ENCODE data around the gene SEMA3G. TPM values are rescaled to one million over a fixed set of nuclear protein-coding genes. Genes with fewer than 3 reads are reported as not detected.
A peak's percentile ranks its signal among the peaks of the same experiment; 100 is the strongest.

The SEMA3G gene
- polyA plus RNA-seq (ENCODE audit: insufficient read length) = 18.7 TPM

DNA sequence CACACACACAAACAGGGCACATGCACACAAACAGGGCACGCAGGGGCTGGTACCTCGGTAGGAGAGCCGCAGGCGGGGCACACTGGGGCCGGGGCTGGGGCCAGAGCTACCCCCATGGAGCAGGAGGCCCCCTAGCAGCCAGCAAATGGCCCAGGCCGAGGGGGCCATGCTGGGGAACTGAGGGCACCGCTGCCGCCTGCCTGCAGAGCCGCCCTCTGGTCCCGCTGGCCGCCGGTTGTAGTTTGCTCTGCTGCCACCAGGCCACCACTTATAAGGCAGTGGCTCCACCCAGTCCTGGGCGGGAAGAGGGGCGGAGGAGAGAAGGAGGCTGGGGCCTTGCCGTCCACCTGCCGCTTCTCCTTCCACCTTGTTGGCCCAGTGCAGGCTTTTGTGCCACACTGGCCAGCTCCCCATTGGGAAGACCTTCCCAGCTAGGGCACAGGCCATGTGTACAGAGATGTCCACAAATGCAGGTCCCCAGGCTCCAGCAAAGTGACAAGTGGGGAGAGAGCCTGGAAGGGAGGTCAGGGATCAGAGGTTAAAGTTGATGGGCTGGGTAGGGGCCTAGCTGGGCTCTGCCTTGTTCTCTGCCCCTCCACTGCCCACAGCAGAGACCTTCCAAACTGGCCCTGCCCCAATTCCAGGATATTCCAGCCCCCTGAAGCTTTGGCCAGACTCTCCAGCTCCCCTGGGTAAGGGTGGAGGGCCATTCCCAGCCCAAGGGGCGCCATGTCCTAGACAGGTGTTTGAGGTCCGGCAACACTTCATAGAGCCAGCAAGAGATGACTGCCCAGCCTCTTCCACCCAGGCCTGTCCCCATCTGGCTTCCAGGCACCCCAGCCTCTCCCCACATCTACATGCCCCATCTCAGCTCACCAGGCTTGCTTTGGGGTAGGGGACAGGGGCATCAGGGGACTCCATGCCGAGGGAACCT lies at the start of gene SEMA3G:
TSS of gene SEMA3G (minus strand) at position 244 of the 934 bp plus-strand sequence. CDS start at position 168, 76 bp downstream.
- no peak for DNase-seq

- DNase-seq = no peak
Measured at GRCh38 chr3:52494445-52494844, 49.5 kb upstream of the SEMA3G start.

DNA sequence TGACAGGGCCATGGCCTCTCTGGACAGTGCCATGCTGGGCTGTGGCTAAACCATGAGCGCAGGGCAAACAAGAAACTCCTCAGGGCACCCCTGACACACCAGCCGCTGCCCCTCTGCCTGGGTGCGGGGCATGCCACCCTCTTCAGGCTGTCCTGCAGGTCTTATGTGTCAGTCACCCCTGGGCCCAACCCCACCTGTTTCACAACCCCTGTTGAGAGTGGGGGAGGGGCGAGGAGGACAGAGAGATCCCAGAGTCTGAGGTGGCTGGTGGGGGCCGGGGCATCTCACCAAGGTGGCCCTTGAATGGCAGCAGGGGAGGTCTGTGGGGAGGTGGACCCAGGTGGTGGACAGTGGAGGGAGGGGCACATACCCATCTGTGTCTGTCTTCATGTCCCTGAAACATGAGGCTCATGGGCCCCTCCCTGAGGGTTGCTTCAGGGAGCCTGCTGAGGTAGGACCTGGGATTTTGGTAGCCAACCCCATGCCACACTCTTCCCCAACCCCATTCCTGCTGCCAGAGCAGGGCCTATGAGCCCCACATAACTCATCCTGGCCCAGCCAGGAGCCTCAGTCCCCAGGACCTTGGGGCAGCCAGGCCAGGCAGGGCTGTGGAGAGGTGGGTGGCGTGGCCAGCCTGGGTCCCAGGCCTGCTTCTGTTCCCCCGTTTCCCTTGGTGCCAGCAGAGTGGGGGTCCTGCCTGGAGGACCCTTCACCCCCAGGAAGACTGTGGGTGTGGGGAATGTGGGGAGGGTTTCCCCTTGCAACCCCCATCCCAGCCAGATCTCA lies 48.5 kb upstream of the SEMA3G start:
- no peak for DNase-seq

DNA sequence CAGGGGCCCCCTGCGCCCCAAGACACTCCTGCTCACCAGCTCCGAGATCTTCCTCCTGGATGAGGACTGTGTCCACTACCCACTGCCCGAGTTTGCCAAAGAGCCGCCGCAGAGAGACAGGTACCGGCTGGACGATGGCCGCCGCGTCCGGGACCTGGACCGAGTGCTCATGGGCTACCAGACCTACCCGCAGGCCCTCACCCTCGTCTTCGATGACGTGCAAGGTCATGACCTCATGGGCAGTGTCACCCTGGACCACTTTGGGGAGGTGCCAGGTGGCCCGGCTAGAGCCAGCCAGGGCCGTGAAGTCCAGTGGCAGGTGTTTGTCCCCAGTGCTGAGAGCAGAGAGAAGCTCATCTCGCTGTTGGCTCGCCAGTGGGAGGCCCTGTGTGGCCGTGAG lies 47.2 kb upstream of the SEMA3G start:
- no peak for DNase-seq

DNA sequence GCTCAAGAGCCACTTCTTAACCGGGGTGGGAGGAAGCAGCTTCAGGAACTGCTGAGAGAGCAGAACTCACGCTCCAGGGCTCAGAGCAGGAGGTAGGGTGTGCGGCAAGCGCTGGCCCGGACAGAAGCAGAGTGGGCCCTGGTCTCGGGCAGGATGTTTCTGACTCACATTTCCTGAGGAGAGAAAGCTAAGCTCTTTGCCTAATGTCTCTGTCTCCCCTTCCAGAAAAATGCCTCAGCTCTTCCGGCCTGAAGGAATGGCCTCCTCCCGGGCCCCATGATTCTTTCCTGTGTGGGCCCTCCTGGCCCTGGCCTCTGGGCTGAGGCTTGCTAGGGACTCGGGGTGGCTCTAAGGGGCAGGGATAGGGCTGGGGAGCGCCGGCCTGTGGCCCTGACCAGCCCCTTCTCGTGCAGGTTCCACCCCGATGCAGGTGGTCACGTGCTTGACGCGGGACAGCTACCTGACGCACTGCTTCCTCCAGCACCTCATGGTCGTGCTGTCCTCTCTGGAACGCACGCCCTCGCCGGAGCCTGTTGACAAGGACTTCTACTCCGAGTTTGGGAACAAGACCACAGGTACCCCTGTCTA lies 46.1 kb upstream of the SEMA3G start:
- DNase-seq = peak; percentile 20

- no peak for DNase-seq
Measured at GRCh38 chr3:52490035-52490938, 45.4 kb upstream of the SEMA3G start.

GRCh38 chr3:52489453-52489852 lies 44.5 kb upstream of the SEMA3G start:
- no peak for DNase-seq

DNA sequence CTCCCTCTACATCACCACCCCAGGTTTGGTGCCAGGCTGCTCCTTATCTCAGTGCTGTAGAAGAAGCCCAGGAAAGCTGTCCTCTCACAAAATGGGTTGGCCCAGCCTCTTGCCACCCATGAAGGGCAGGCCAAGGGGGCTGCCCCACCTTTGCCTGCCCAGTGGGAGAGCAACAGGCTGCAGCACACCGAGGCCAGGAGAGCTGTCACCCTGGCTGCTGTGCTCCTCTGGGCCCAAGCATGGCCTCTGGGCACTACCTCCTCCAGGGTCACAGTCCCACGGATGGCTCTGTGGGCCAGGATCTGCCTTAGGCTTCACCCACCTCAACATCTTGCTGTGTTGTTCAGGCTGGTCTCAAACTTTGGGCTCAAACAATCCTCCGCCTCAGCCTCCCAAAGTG lies 43.8 kb upstream of the SEMA3G start:
- no peak for DNase-seq

GRCh38 chr3:52487788-52488691 lies 43.1 kb upstream of the SEMA3G start:
- no peak for DNase-seq

- no peak for DNase-seq
Measured at GRCh38 chr3:52487050-52487787, 42.3 kb upstream of the SEMA3G start.

GRCh38 chr3:52484680-52485461 lies 40.0 kb upstream of the SEMA3G start:
- no peak for DNase-seq

DNA sequence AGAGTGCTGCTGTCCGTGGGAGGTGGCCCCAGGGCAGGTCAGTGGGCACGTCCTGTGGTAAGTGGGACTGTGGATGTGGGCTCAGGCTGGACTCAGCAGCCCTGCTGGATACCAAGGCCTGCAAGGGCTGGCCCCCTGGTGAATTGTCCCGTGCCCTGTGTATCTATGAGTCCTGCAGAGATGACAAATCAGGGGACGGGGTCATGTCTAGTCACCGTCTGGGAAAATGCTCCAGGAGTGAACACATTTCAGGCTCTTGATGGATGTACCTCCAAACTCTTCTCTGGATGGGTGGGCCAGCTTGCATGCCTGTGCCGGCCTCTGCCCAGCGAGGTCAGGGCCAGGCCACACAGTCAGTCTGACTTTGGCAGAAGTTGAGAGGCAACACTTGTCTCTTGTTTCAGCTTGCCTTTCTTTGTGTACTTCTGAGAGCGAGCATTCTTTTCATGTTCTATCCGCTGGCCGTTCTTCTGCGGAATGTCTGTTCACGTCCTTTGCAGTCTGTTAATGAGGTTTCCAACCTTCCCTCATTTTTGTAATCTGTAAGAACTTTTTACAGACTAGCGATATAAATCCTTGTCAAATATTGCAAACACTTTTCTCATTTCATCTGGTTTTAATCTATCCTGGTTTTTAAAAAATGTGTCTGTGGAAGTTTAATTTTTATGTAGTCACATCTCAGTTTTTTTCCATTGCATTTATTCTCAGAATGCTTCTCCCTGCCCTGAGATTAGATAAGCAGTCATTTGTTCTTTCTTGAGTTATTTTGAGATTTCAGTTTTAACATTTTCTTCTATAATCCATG lies 38.9 kb upstream of the SEMA3G start:
- DNase-seq = no peak

DNA sequence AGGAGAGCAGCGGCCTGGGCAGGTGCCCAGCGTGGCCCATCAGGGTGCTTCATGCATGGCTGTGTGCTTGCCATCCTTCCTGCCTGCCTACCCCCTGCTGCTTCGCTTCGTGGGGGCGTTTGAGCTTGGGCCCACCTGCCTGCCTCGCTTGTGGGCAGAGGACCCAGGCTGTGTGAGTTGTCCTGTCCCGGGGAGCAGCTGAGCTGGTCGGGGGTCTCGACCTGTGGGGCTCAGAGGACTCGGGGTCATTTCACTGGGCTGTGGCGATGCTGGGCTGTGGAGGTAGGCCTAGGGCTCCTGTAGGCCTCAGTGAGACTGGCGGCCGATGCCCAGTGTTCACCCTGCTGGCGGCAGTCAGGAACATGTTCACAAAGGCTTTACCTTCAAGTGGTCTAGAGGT lies 38.2 kb upstream of the SEMA3G start:
- DNase-seq = no peak

- no peak for DNase-seq
Measured at GRCh38 chr3:52481819-52482521, 37.1 kb upstream of the SEMA3G start.

GRCh38 chr3:52480768-52481715 lies 36.1 kb upstream of the SEMA3G start:
- no peak for DNase-seq

DNA sequence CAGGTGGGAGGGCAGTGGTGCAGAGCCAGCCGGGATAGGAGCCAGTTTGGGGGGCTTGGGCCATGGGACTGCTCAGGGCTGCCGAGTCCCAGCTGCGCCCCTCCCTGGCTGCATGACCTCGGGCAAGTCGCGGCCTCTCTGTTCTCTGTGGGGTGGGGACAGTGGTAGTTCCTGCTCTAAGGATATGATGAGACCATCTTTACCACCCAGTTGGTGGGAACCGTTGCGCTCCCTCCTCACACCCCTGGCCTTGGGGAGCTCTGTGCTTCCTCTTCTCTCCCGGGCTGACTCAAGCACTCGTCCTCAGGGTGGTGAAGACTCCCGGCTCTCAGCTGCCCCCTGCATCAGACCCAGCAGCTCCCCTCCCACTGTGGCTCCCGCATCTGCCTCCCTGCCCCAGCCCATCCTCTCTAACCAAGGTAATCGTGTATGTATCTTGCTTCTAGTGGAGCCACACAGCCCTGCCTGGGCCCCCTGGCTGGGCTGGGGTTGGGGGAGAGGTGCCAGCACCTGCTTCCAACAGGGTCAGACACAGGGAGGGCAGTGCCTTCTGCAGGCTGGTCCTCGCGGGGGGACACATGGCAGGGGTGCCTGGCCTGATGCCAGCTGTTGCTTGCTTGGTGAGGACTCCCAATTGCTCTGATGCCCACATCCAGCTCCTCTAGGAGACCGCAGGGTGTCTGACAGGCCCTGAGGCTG lies 35.1 kb upstream of the SEMA3G start:
- no peak for DNase-seq
